ENCODE data around the gene AHNAK2. TPM values are rescaled to one million over a fixed set of nuclear protein-coding genes. Genes with fewer than 3 reads are reported as not detected.

AHNAK2 gene
- total and polyA plus RNA-seq, 2 of the 13 experiments (the other 11 are each of a cell fraction or from before 2014, with no cell fraction given): 0.11 to 0.18 TPM

GRCh38 chr14:104978746-104979691 is 845 bp upstream of the AHNAK2 start (continued):
- no peak for TF ChIP-seq SNAI1 (CRISPR knock-in tag; IDR thresholded peaks at IDR 0.05; ENCODE audit: borderline replicate concordance)
- TF ChIP-seq ZBTB20 (CRISPR knock-in tag; IDR thresholded peaks at IDR 0.05; ENCODE audit: borderline replicate concordance, low read depth): no peak
- TF ChIP-seq SALL1 (CRISPR knock-in tag; IDR thresholded peaks at IDR 0.05): peak; percentile 6; the same call in 1 of the 2 replicates
- TF ChIP-seq ZNF629 (CRISPR knock-in tag; conservative IDR thresholded peaks at IDR 0.05): no peak
- 0 out of 2 replicates have a peak, but pooled peaks have one; percentile 26 for TF ChIP-seq ZNF710 (CRISPR knock-in tag; IDR thresholded peaks at IDR 0.05; ENCODE audit: borderline replicate concordance)

- H3K36me3 ChIP-seq (replicated peaks in 1 of 2; ENCODE audit: control insufficient read depth in 1 of 2, insufficient read depth in 2 of 2, low read length in 2 of 2): no peaks in the 10 kb centered on the region
- peaks cover 51% of the 10 kb centered on the region for H3K4me1 ChIP-seq (ENCODE audit: insufficient read depth, low read length)
- no peak overlapping the region for H2AFZ ChIP-seq (ENCODE audit: low read length)
- no peaks in the 10 kb centered on the region for H4K20me1 ChIP-seq (ENCODE audit: insufficient read depth, low read length)
- H3K9me3 ChIP-seq (ENCODE audit: low read length): no peaks in the 10 kb centered on the region
- no CpG with 5 or more reads among the region's 11 CpGs for WGBS (ENCODE audit: low lambda C conversion rate)
- H3K27ac ChIP-seq (ENCODE audit: extremely low read length, insufficient read depth, low read length): no peak overlapping the region
- peaks cover 16 to 82% of the 10 kb centered on the region in 2 experiments for H3K27me3 ChIP-seq (ENCODE audit: control insufficient read depth in 1 of 2, insufficient read depth in 2 of 2, low read length in 2 of 2)
- H3K4me3 ChIP-seq (replicated peaks in 1 of 3; ENCODE audit: insufficient read depth in 1 of 3, low read depth in 2 of 3, low read length in 3 of 3): peak overlapping the region; percentile 56 to 74 (median 60)
- BruUV-seq (replicated peaks): no TSS peak
- peak overlapping the region; percentile 26; the same call in 1 of the 2 replicates for H3K9ac ChIP-seq (ENCODE audit: insufficient read depth, low read depth, low read length)
- H3K79me2 ChIP-seq (ENCODE audit: insufficient read depth, low read length): no peaks in the 10 kb centered on the region
- ChIA-PET POLR2A (no interaction called here), CTCF (ENCODE audit: low intra/inter-chr PET ratio, low total read pairs) (interaction anchor here (1.4 to 6.7 kb wide), 2 partner anchors 68 to 110 kb away, joined by 4 to 146 read pairs; no protein-coding TSS in a partner anchor)
- in situ Hi-C loops (cut with HindIII; ENCODE audit: extremely low pct_ligation_motif_present, low pct_unique_long_range_greater_than_20kb): no loop called here
- ATAC-seq: peak; percentile 4; the same call in 2 of the 3 replicates
- peak overlapping the region; percentile 94 for H3K4me2 ChIP-seq (ENCODE audit: low read depth, low read length)
- intact Hi-C loops (cut with micrococcal nuclease; ENCODE audit: unreplicated experiment): loop anchor here (5.0 kb wide), 1 partner anchor 45 kb away; the partner anchor contains the start of gene CDCA4
- DNase-seq (ENCODE audit: low spot score): no peak
- no peak for FAIRE-seq
- 0 out of 2 replicates have a peak, but pooled peaks have one; percentile 30 for TF ChIP-seq THAP9 (CRISPR knock-in tag; IDR thresholded peaks at IDR 0.05; ENCODE audit: borderline replicate concordance)
- no peak for TF ChIP-seq TBP (CRISPR knock-in tag; IDR thresholded peaks at IDR 0.05)
- TF ChIP-seq FOSL2 (CRISPR knock-in tag; IDR thresholded peaks at IDR 0.05): no peak
- TF ChIP-seq ZNF33B (CRISPR knock-in tag; IDR thresholded peaks at IDR 0.05): no peak
- TF ChIP-seq GTF2F1 (IDR thresholded peaks at IDR 0.05; ENCODE audit: low read length): no peak
- TF ChIP-seq IKZF4 (CRISPR knock-in tag; IDR thresholded peaks at IDR 0.05; ENCODE audit: borderline replicate concordance, low read depth, not compliant biosample characterization): no peak
- no peak for TF ChIP-seq STAT5B (CRISPR knock-in tag; IDR thresholded peaks at IDR 0.05)
- no peak for TF ChIP-seq TP53 (CRISPR knock-in tag; conservative IDR thresholded peaks at IDR 0.05)
- TF ChIP-seq HNRNPL (IDR thresholded peaks at IDR 0.05; ENCODE audit: low read depth, low read length): 0 out of 2 replicates have a peak, but pooled peaks have one; percentile 13
- no peak for TF ChIP-seq MEIS1 (CRISPR knock-in tag; IDR thresholded peaks at IDR 0.05; ENCODE audit: borderline replicate concordance)
These were observed 1.0 kb downstream of the AHNAK2 start for GRCh38 chr14:104977008-104977680.
